Measurements from ENCODE around the gene ATG12.

- TF ChIP-seq, protein P1, sequence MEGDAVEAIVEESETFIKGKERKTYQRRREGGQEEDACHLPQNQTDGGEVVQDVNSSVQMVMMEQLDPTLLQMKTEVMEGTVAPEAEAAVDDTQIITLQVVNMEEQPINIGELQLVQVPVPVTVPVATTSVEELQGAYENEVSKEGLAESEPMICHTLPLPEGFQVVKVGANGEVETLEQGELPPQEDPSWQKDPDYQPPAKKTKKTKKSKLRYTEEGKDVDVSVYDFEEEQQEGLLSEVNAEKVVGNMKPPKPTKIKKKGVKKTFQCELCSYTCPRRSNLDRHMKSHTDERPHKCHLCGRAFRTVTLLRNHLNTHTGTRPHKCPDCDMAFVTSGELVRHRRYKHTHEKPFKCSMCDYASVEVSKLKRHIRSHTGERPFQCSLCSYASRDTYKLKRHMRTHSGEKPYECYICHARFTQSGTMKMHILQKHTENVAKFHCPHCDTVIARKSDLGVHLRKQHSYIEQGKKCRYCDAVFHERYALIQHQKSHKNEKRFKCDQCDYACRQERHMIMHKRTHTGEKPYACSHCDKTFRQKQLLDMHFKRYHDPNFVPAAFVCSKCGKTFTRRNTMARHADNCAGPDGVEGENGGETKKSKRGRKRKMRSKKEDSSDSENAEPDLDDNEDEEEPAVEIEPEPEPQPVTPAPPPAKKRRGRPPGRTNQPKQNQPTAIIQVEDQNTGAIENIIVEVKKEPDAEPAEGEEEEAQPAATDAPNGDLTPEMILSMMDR (conservative IDR thresholded peaks at IDR 0.05): no peak
- TF ChIP-seq EZH2 (IDR thresholded peaks at IDR 0.05; ENCODE audit: low read depth): no peak
These were observed 25.6 kb downstream of the ATG12 start for GRCh38 chr5:115815693-115816225.

All from PC-9 (cell line).